Astrocyte (in vitro differentiated cells and primary cell): Measurements from ENCODE around the gene CLSTN3.

Source experiments
- CTCF ChIP-seq: IDR thresholded peaks from 2 replicates; pipeline ENCODE4 v1.5.1; 2011; ENCODE audit warnings: low read depth, mild to moderate bottlenecking, inconsistent platforms, low read length, moderate library complexity; ENCODE audit not compliant: insufficient read depth
- EZH2 ChIP-seq: IDR thresholded peaks from 2 replicates; pipeline ENCODE4 v1.6.1; 2012; ENCODE audit warnings: mild to moderate bottlenecking, low read length, inconsistent platforms; ENCODE audit not compliant: insufficient read depth

- TF ChIP-seq CTCF, result no peak
- TF ChIP-seq EZH2, result no peak
Observed at GRCh38 chr12:7136676-7137075, 6.5 kb downstream of the CLSTN3 start.
